ENCODE data around the gene C14orf132.

DNA sequence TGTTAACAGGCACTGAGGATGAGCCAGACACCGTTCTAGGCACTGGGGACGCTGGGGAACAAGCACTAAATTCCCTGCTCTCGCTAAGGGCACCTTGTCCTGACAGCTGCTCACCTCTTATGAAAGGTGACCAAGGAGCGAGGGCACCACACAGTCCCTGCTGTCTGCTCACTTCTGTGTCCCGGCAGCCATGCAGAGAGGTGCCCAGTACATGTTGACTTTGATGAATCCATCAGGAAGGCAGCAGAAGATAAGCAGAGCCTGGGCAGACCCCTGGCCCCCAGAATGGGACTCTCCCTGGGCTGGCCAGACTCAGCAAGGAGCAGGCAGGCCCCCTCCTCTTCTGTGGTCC, 14.1 kb downstream of the C14orf132 start:
- TF ChIP-seq, protein P1, sequence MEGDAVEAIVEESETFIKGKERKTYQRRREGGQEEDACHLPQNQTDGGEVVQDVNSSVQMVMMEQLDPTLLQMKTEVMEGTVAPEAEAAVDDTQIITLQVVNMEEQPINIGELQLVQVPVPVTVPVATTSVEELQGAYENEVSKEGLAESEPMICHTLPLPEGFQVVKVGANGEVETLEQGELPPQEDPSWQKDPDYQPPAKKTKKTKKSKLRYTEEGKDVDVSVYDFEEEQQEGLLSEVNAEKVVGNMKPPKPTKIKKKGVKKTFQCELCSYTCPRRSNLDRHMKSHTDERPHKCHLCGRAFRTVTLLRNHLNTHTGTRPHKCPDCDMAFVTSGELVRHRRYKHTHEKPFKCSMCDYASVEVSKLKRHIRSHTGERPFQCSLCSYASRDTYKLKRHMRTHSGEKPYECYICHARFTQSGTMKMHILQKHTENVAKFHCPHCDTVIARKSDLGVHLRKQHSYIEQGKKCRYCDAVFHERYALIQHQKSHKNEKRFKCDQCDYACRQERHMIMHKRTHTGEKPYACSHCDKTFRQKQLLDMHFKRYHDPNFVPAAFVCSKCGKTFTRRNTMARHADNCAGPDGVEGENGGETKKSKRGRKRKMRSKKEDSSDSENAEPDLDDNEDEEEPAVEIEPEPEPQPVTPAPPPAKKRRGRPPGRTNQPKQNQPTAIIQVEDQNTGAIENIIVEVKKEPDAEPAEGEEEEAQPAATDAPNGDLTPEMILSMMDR (IDR thresholded peaks at IDR 0.05), result no peak
- TF ChIP-seq POLR2A (IDR thresholded peaks at IDR 0.05) (no peak), POLR2AphosphoS5 (IDR thresholded peaks at IDR 0.05) (no peak), EP300 (IDR thresholded peaks at IDR 0.05; ENCODE audit: low read depth) (no peak)

All from transverse colon (tissue), 4 donors.